K562 (cell line): ENCODE data around the gene NACC1. TPM values are rescaled to one million over a fixed set of nuclear protein-coding genes. Genes with fewer than 3 reads are reported as not detected.

Experiments
- CHD7 ChIP-seq: fragments of 200-600 bp; sonication (generic); IDR thresholded peaks from one replicate; pipeline ENCODE4 v1.6.1; 2012; ENCODE audit warnings: mild to moderate bottlenecking, low read depth, low read length, inconsistent platforms
- FOXM1 ChIP-seq, 2 experiments: fragments of 450-650 bp in 1 of 2; sonication (generic) in 1 of 2; formaldehyde crosslinking in 1 of 2; IDR thresholded peaks; 2 replicates each; pipeline versions ENCODE4 v1.6.1 to v1.9.0; 2017 to 2022; ENCODE audit warnings: low read depth in 2 of 2, mild to moderate bottlenecking in 2 of 2, missing genetic modification reagents in 1 of 2, moderate library complexity in 1 of 2
- HSF4 ChIP-seq: fragments of 250-450 bp; sonication (Bioruptor Pico); IDR thresholded peaks from 2 replicates; pipeline ENCODE4 v2.1.2; 2022; ENCODE audit warnings: mild to moderate bottlenecking, moderate library complexity, borderline replicate concordance
- IRF2 ChIP-seq: sonication (generic); formaldehyde crosslinking; IDR thresholded peaks from 2 replicates; pipeline ENCODE4 v1.8.1; 2022; ENCODE audit warnings: mild to moderate bottlenecking, missing genetic modification reagents
- KDM4B ChIP-seq, 2 experiments: fragments of 450-650 bp in 1 of 2; sonication (generic) in 1 of 2; IDR thresholded peaks; 2 replicates each; pipeline ENCODE4 v1.6.1; 2016 to 2017; ENCODE audit warnings: borderline replicate concordance in 2 of 2, antibody characterized with exemption in 1 of 2, low read depth in 1 of 2, mild to moderate bottlenecking in 1 of 2
- NFE2 ChIP-seq: IDR thresholded peaks from 2 replicates; pipeline ENCODE4 v1.6.1; 2014; ENCODE audit warnings: antibody characterized with exemption, low read depth
- NRF1 ChIP-seq, 2 experiments: fragments of 450-650 bp; IDR thresholded peaks in 1 of 2; conservative IDR thresholded peaks in 1 of 2; 2 replicates each; pipeline ENCODE4 v1.6.1; 2014; ENCODE audit warnings: mild to moderate bottlenecking in 2 of 2
- PHTF2 ChIP-seq: fragments of 250-450 bp; sonication (Bioruptor Pico); IDR thresholded peaks from 2 replicates; pipeline ENCODE4 v1.5.0; 2021; ENCODE audit warnings: mild to moderate bottlenecking
- ZMIZ1 ChIP-seq, 2 experiments: fragments of 150-350 bp in 1 of 2; IDR thresholded peaks; 2 replicates each; pipeline ENCODE4 v1.6.1; 2012 to 2016; ENCODE audit warnings: low read depth in 2 of 2, low read length in 2 of 2, mild to moderate bottlenecking in 1 of 2, moderate library complexity in 1 of 2
- ZNF395 ChIP-seq: fragments of 200-800 bp; sonication (Bioruptor generic); IDR thresholded peaks from 2 replicates; pipeline ENCODE4 v1.6.1; 2017; ENCODE audit warnings: missing genetic modification characterization, missing compliant biosample characterization
- polyA plus RNA-seq, 8 experiments: library from polyadenylated mRNA; depleted of rRNA in 4 of 8; stranded (reverse) in 5 of 8; unstranded in 3 of 8; fragments of >200 nt; fragmentation: Nextera tagmentation in 2 of 8; fragmentation: Illumina TruSeq in 1 of 8; extraction: Ambion mirVana in 2 of 8; extraction: Trizol in 1 of 8; gene quantifications; 2 replicates each; pipeline versions ENCODE4 v1.2.1 to v1.2.3, GENCODE V29; 2011 to 2014; ENCODE audit warnings: inconsistent platforms in 1 of 8, missing spikeins in 1 of 8
- total RNA-seq, 7 experiments: library from RNA; depleted of rRNA in 6 of 7; stranded (reverse); fragments of >200 nt in 6 of 7; fragmentation: Illumina TruSeq in 2 of 7; extraction: Trizol in 2 of 7; gene quantifications; 2 replicates each; pipeline versions ENCODE4 v1.2.1 to v1.2.3, GENCODE V29; 2011 to 2021; ENCODE audit warnings: low replicate concordance in 1 of 7

Gene NACC1
- total and polyA plus RNA-seq, 9 of the 15 experiments (the other 6 are each of a cell fraction or from before 2014, with no cell fraction given), result 0.04 to 96.6 (median 25.8) TPM

GRCh38 chr19:13152974-13153568, 35.0 kb downstream of the NACC1 start (continued):
- TF ChIP-seq CHD7 (no peak), NRF1 (conservative IDR thresholded peaks at IDR 0.05 in 1 of 2, IDR thresholded peaks at IDR 0.05 in 1 of 2) (peak; percentile 81 to 84), KDM4B (IDR thresholded peaks at IDR 0.05; ENCODE audit: borderline replicate concordance in 2 of 2, low read depth in 1 of 2) (peak in 1 of 2 experiments; percentile 54; a peak in 1 of 4 replicates), ZMIZ1 (IDR thresholded peaks at IDR 0.05; ENCODE audit: low read depth in 2 of 2, low read length in 2 of 2) (peak; percentile 14 to 90; a peak in 3 of 4 replicates), PHTF2 (CRISPR knock-in tag) (no peak), HSF4 (CRISPR knock-in tag) (no peak), NFE2 (peak; percentile 49; the same call in 1 of the 2 replicates), ZNF395 (CRISPR knock-in tag) (no peak), IRF2 (no peak), FOXM1 (IDR thresholded peaks at IDR 0.05; ENCODE audit: low read depth) (no peak), FOXM1 (CRISPR knock-in tag; IDR thresholded peaks at IDR 0.05; ENCODE audit: low read depth) (peak; percentile 62; the same call in 1 of the 2 replicates)
